Pancreas (tissue), 10 donors: ENCODE data around the gene EIF3I. TPM values are rescaled to one million over a fixed set of nuclear protein-coding genes. Genes with fewer than 3 reads are reported as not detected.
"Not testable (repeated sequence)": the region's sequence is repeated elsewhere in the genome, so short reads cannot be mapped to it uniquely, and the experiment has no call there.

Source experiments
- ATAC-seq, 4 donors: fragments of 200-7000 bp; cut with Tn5 transposase; one replicate each; pipeline versions ENCODE4 v1.8.0 to v1.9.1; 2020; ENCODE audit warnings: mild to moderate bottlenecking in 4 of 4, moderate library complexity in 4 of 4
- DNase-seq, 6 donors: peaks; one replicate each; pipeline ENCODE4 v3.0.0-alpha.2; 2020
- FAIRE-seq: peaks from 2 replicates; lab custom pipeline; 2012; peaks lifted over from hg19 to GRCh38; lab: Jason Lieb, UNC
- H3K27ac ChIP-seq, 4 donors: fragments of 200-600 bp; sonication (generic); 1 replicate in 3 of 4; 2 replicates in 1 of 4; pipeline versions ENCODE4 v1.5.0 to v1.8.0; 2020
- H3K27me3 ChIP-seq, 4 donors: fragments of 200-600 bp; one replicate each; pipeline ENCODE4 v1.8.0; 2021
- H3K36me3 ChIP-seq, 3 donors: fragments of 200-600 bp; sonication (generic) in 1 of 3; one replicate each; pipeline versions ENCODE4 v1.5.0 to v1.8.0; 2020 to 2021
- H3K4me1 ChIP-seq, 3 donors: fragments of 200-600 bp; one replicate each; pipeline ENCODE4 v1.8.0; 2021
- H3K4me3 ChIP-seq, 4 donors: fragments of 200-600 bp; sonication (generic) in 2 of 4; one replicate each; pipeline versions ENCODE4 v1.5.0 to v1.8.0; 2020 to 2021
- H3K9me3 ChIP-seq, 4 donors: fragments of 200-600 bp; one replicate each; pipeline ENCODE4 v1.8.0; 2021
- WGBS, 2 donors: extraction: QIAGEN DNeasy Blood & Tissue Kit; methylation state at CpG; one replicate each; pipeline ENCODE4 v1.1.7; 2013; 5-methylcytosine and 5-hydroxymethylcytosine counted together
- intact Hi-C, 3 donors: fragments of 100-400 bp; cut with DNase I; formaldehyde crosslinking; loops; one replicate each; pipeline versions ENCODE4 v1.11.1 to v1.14.2; 2022
- polyA plus RNA-seq, 2 donors: library from polyadenylated mRNA; stranded (reverse); fragments of 200-250 nt; gene quantifications; one replicate each; pipeline ENCODE4 v1.2.3, GENCODE V29; 2013
- total RNA-seq, 6 donors: library from RNA; stranded (reverse); fragmentation: NEBNext Ultra II Directional in 4 of 6; extraction: Animal tissue kit (Norgen Biotek cat#: 25700) in 4 of 6; gene quantifications; one replicate each; pipeline versions ENCODE4 v1.2.1 to v1.2.4, GENCODE V29; 2021 to 2023
- TF ChIP-seq, protein P1 (sequence below), 4 donors: fragments of 200-600 bp; sonication (generic) in 3 of 4; IDR thresholded peaks; one replicate each; pipeline versions ENCODE4 v1.5.0 to v1.8.0; 2021; ENCODE audit warnings: antibody characterized with exemption in 4 of 4
- donor health status: healthy with polysubstance abuse.
- donor health status: DM: no; HTN: no; CAD: no; lungs with moderate emphysema.
- donor health status: DM: no; HTN: no; CAD: no.
- donor health status: control.
- donor health status: control.
- donor health status: Bipolar disorder and iron deficiency.
- donor health status: DM: yes; HTN: yes; CAD: no.
- donor health status: DM: no; HTN: no; CAD: no.
- donor health status: DM: no; HTN: no; CAD: no.
- donor health status: DM: yes; HTN: yes; CAD: no.

Gene EIF3I
- total and polyA plus RNA-seq, 8 donors: 63.4 to 107 (median 84.7) TPM

DNA sequence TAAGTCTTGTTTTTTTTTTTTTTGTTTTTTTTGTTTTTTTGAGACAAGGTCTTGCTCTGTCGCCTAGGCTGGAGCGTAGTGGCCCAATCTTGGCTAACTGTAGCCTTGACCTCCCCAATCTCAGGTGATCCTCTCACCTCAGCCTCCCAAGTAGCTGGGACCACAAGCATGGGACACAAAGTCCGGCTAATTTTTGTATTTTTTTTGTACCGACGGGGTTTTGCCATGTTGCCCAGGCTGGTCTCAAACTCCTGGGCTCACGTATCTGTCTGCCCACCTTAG is 35.0 kb downstream of the EIF3I start:
- H3K4me1 ChIP-seq: no peaks in the 10 kb centered on the region
- WGBS, 2 donors: 82 to 94% methylated on average over 6 of the region's 6 CpGs
- TF ChIP-seq, protein P1, sequence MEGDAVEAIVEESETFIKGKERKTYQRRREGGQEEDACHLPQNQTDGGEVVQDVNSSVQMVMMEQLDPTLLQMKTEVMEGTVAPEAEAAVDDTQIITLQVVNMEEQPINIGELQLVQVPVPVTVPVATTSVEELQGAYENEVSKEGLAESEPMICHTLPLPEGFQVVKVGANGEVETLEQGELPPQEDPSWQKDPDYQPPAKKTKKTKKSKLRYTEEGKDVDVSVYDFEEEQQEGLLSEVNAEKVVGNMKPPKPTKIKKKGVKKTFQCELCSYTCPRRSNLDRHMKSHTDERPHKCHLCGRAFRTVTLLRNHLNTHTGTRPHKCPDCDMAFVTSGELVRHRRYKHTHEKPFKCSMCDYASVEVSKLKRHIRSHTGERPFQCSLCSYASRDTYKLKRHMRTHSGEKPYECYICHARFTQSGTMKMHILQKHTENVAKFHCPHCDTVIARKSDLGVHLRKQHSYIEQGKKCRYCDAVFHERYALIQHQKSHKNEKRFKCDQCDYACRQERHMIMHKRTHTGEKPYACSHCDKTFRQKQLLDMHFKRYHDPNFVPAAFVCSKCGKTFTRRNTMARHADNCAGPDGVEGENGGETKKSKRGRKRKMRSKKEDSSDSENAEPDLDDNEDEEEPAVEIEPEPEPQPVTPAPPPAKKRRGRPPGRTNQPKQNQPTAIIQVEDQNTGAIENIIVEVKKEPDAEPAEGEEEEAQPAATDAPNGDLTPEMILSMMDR (IDR thresholded peaks at IDR 0.05): no peak
- H3K27me3 ChIP-seq: no peaks in the 10 kb centered on the region
- H3K9me3 ChIP-seq: no peaks in the 10 kb centered on the region
- H3K36me3 ChIP-seq: no peaks in the 10 kb centered on the region
- intact Hi-C loops: no loop called here
- no peak overlapping the region for H3K27ac ChIP-seq
- no peak for FAIRE-seq
- no peak for ATAC-seq
- DNase-seq: no peak
- no peak overlapping the region for H3K4me3 ChIP-seq

DNA sequence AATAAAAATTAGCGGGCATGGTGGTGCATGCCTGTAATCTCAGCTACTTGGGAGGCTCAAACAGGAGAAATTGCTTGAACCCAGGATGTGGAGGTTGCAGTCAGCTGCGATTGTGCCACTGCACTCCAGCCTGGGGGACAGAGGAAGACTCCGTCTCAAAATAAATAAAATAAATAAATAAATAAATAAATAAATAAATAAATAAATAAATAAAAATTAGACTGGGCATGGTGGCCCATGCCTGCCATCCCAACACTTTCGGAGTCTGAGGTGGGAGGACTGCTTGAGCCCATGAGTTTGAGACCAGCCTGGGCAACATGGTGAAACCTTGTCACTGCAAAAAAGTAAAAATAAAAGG is 41.0 kb downstream of the EIF3I start:
- 93 to 98% methylated on average over 4 of the region's 4 CpGs for WGBS, 2 donors
- FAIRE-seq, H3K4me1 ChIP-seq, H3K27ac ChIP-seq, H3K9me3 ChIP-seq, ATAC-seq, DNase-seq, H3K27me3 ChIP-seq, H3K36me3 ChIP-seq, H3K4me3 ChIP-seq, intact Hi-C loops: not testable (repeated sequence)

DNA sequence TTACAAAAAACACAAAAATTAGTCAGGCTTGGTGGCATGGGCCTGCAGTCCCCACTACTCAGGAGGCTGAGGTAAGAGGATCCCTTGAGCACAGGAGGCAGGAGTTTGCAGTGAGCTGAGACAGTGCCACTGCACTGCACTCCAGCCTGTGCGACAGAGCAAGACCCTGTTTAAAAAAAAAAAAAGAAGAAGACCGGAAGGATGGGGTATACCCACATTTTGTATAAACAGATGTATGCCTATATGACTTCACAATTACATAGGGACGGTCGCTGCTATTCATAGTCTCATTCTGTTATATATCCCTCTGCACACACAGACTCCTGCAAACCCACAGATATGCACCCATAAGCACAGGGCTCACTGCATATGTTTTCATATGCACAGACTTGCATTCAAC is 41.5 kb downstream of the EIF3I start:
- no peak overlapping the region for H3K27ac ChIP-seq
- intact Hi-C loops: no loop called here
- H3K4me3 ChIP-seq: no peak overlapping the region
- TF ChIP-seq, protein P1 (IDR thresholded peaks at IDR 0.05): no peak
- H3K36me3 ChIP-seq: no peaks in the 10 kb centered on the region
- WGBS, 2 donors: 92 to 99% methylated on average over 4 of the region's 4 CpGs
- no peaks in the 10 kb centered on the region for H3K4me1 ChIP-seq
- no peaks in the 10 kb centered on the region for H3K27me3 ChIP-seq
- H3K9me3 ChIP-seq: no peaks in the 10 kb centered on the region
- FAIRE-seq (no peak), ATAC-seq (no peak), DNase-seq (no peak)

DNA sequence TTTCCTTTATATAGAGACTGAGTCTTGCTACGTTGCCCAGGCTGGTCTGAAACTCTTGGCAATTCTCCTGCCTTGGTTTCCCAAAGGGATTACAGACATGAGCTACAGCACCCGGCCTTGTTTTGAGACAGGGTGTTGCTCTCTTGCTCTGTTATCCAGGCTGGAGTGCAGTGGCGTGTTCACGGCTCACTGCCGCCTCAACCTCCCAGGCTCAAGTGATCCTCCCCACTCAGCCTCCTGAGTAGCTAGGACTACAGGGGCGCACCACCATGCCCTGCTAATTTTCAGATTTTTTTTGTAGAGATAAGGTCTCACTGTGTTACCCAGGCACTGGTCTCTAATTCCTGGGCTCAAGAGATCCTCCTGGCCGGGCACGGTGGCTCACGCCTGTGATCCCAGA is 43.6 kb downstream of the EIF3I start:
- Histone ChIP-seq H3K4me1 (no peaks in the 10 kb centered on the region), H3K27ac (no peak overlapping the region), H3K9me3 (no peaks in the 10 kb centered on the region), H3K27me3 (no peaks in the 10 kb centered on the region), H3K4me3 (no peak overlapping the region), H3K36me3 (no peaks in the 10 kb centered on the region)
- TF ChIP-seq, protein P1 (IDR thresholded peaks at IDR 0.05): no peak
- intact Hi-C loops: no loop called here
- ATAC-seq (no peak), DNase-seq (no peak), FAIRE-seq (no peak)
- whole genome bisulfite sequencing, 2 donors: 93 to 96% methylated on average over 9 of the region's 9 CpGs

DNA sequence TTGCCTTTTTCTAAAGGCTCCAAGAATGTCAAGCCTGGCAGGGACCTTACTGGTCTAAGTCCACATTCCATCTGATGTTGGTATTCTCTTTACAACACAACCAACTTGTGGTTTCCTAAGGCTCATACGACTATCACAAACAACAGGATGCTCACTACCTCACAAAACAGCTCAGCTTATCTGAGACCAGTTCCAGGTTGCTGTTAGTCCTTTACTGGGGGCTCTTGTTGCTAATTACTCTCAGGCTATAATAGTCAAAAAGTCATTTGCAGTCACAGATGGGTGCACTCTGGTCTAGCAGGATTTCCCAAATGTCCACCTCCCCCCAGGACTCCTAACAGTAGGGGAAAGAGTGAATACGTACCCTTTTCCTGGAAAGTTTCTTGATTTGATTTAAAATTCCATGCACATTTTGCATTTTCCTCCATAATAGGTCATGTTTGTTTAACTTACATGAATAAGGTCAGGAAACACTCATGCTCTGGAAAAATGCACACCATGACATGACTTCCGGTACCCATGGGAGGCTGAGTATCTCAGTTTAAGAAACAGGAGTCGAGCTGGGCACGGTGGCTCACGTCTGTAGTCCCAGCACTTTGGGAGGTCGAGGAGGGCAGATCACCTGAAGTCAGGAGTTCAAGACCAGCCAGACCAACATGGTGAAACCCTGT is 44.8 kb downstream of the EIF3I start:
- Histone ChIP-seq H3K4me3 (no peak overlapping the region), H3K9me3 (no peaks in the 10 kb centered on the region), H3K27ac (no peak overlapping the region), H3K36me3 (no peaks in the 10 kb centered on the region), H3K4me1 (no peaks in the 10 kb centered on the region), H3K27me3 (no peaks in the 10 kb centered on the region)
- intact Hi-C loops: no loop called here
- ATAC-seq (no peak), FAIRE-seq (no peak), DNase-seq (no peak)
- 74 to 86% methylated on average over 7 of the region's 7 CpGs for WGBS, 2 donors
- TF ChIP-seq, protein P1 (IDR thresholded peaks at IDR 0.05): no peak
